ENCODE measurements around the gene SLC10A7.

GRCh38 chr4:146302822-146303221 lies 218.9 kb downstream of the SLC10A7 start:
- TF ChIP-seq CTCF (IDR thresholded peaks at IDR 0.05) = no peak
- TF ChIP-seq POLR2A (IDR thresholded peaks at IDR 0.05) = no peak
- no peak for TF ChIP-seq POLR2AphosphoS5 (IDR thresholded peaks at IDR 0.05)
- TF ChIP-seq EP300 (IDR thresholded peaks at IDR 0.05) = no peak
